H9 (cell line): Measurements from ENCODE around the gene AP4B1. TPM values are rescaled to one million over a fixed set of nuclear protein-coding genes. Genes with fewer than 3 reads are reported as not detected.

ENCODE experiments used
- DNase-seq: peaks from one replicate; pipeline ENCODE4 v3.0.0-alpha.2; 2017
- H2AFZ ChIP-seq: one replicate; pipeline ENCODE4 v1.6.1; 2013; ENCODE audit warnings: mild to moderate bottlenecking, low read length, control low read depth, moderate library complexity
- H2AK5ac ChIP-seq: 2 replicates; pipeline ENCODE4 v1.6.1; 2013; ENCODE audit warnings: low read length, control low read depth, mixed read lengths; ENCODE audit not compliant: insufficient read length
- H2BK120ac ChIP-seq: one replicate; pipeline ENCODE4 v1.6.1; 2013; ENCODE audit warnings: low read depth, mild to moderate bottlenecking, low read length, control low read depth, inconsistent platforms; ENCODE audit not compliant: poor library complexity, severe bottlenecking
- H2BK12ac ChIP-seq: 2 replicates; pipeline ENCODE4 v1.6.1; 2013; ENCODE audit warnings: low read length, control low read depth, mixed read lengths, low read depth; ENCODE audit not compliant: insufficient read length
- H2BK15ac ChIP-seq: 2 replicates; pipeline ENCODE4 v1.6.1; 2013; ENCODE audit warnings: low read depth, low read length, control low read depth
- H2BK20ac ChIP-seq: one replicate; pipeline ENCODE4 v1.6.1; 2013; ENCODE audit warnings: low read depth, mild to moderate bottlenecking, low read length, control low read depth, inconsistent platforms; ENCODE audit not compliant: poor library complexity, severe bottlenecking
- H2BK5ac ChIP-seq: 2 replicates; pipeline ENCODE4 v1.6.1; 2013; ENCODE audit warnings: low read length, control low read depth, mixed read lengths; ENCODE audit not compliant: insufficient read length
- H3K14ac ChIP-seq: 2 replicates; pipeline ENCODE4 v1.6.1; 2013; ENCODE audit warnings: low read length, control low read depth; ENCODE audit not compliant: insufficient read depth
- H3K18ac ChIP-seq: 2 replicates; pipeline ENCODE4 v1.6.1; 2013; ENCODE audit warnings: low read depth, mild to moderate bottlenecking, mixed read lengths, low read length, control low read depth; ENCODE audit not compliant: insufficient read length
- H3K23ac ChIP-seq: 2 replicates; pipeline ENCODE4 v1.6.1; 2013; ENCODE audit warnings: low read length, control low read depth, mixed read lengths, low read depth; ENCODE audit not compliant: insufficient read length
- H3K23me2 ChIP-seq: 2 replicates; pipeline ENCODE4 v1.6.1; 2013; ENCODE audit warnings: low read depth, mild to moderate bottlenecking, mixed read lengths, low read length, control low read depth; ENCODE audit not compliant: insufficient read length, poor library complexity, severe bottlenecking
- H3K27ac ChIP-seq: 2 replicates; pipeline ENCODE4 v1.5.1; 2013; ENCODE audit warnings: low read length, control low read depth, mixed read lengths, low read depth; ENCODE audit not compliant: insufficient read length
- H3K27me3 ChIP-seq: 2 replicates; pipeline ENCODE4 v1.6.1; 2013; ENCODE audit warnings: low read length, control low read depth, inconsistent platforms; ENCODE audit not compliant: insufficient read depth
- H3K4ac ChIP-seq: 2 replicates; pipeline ENCODE4 v1.6.1; 2013; ENCODE audit warnings: low read depth, mild to moderate bottlenecking, control low read depth, inconsistent platforms, low read length, moderate library complexity
- H3K4me1 ChIP-seq: 2 replicates; pipeline ENCODE4 v1.6.1; 2013; ENCODE audit warnings: low read length, control low read depth, inconsistent platforms; ENCODE audit not compliant: insufficient read depth
- H3K4me2 ChIP-seq: 2 replicates; pipeline ENCODE4 v1.6.1; 2013; ENCODE audit warnings: low read length, control low read depth, mixed read lengths; ENCODE audit not compliant: insufficient read length, insufficient read depth
- H3K56ac ChIP-seq: 2 replicates; pipeline ENCODE4 v1.6.1; 2013; ENCODE audit warnings: low read depth, mild to moderate bottlenecking, mixed read lengths, low read length, control low read depth; ENCODE audit not compliant: insufficient read length
- H3K79me1 ChIP-seq: 2 replicates; pipeline ENCODE4 v1.6.1; 2013; ENCODE audit warnings: low read depth, mild to moderate bottlenecking, moderate library complexity, low read length, control low read depth, inconsistent platforms; ENCODE audit not compliant: insufficient read depth, poor library complexity, severe bottlenecking
- H3K79me2 ChIP-seq: 2 replicates; pipeline ENCODE4 v1.6.1; 2013; ENCODE audit warnings: low read length, control low read depth, inconsistent platforms; ENCODE audit not compliant: insufficient read depth
- H3K9ac ChIP-seq: 2 replicates; pipeline ENCODE4 v1.6.1; 2013; ENCODE audit warnings: low read length, control low read depth, mixed read lengths; ENCODE audit not compliant: insufficient read length; ENCODE audit errors: extremely low read depth
- H3K9me3 ChIP-seq: one replicate; pipeline ENCODE4 v1.6.1; 2013; ENCODE audit warnings: low read depth, low read length, inconsistent platforms; ENCODE audit not compliant: control insufficient read depth
- H3T11ph ChIP-seq: one replicate; pipeline ENCODE4 v1.6.1; 2013; ENCODE audit warnings: mild to moderate bottlenecking, low read length, control low read depth, inconsistent platforms
- H4K20me1 ChIP-seq: one replicate; pipeline ENCODE4 v1.6.1; 2013; ENCODE audit not compliant: control insufficient read depth, insufficient read length, insufficient read depth
- H4K5ac ChIP-seq: 2 replicates; pipeline ENCODE4 v1.6.1; 2013; ENCODE audit warnings: low read depth, mild to moderate bottlenecking, mixed read lengths, low read length, control low read depth; ENCODE audit not compliant: insufficient read length
- H4K8ac ChIP-seq: replicated peaks from 2 replicates; pipeline ENCODE4 v1.6.1; 2013; ENCODE audit warnings: low read length, control low read depth, mixed read lengths, low read depth; ENCODE audit not compliant: insufficient read length
- H4K91ac ChIP-seq: 2 replicates; pipeline ENCODE4 v1.6.1; 2013; ENCODE audit warnings: low read depth, mild to moderate bottlenecking, moderate library complexity, mixed read lengths, low read length, control low read depth; ENCODE audit not compliant: insufficient read length
- H3K27ac Mint-ChIP-seq, 3 experiments: 2 replicates in 2 of 3; 3 replicates in 1 of 3; pipeline ENCODE4 v1.8.0; 2020 to 2021; ENCODE audit warnings: mixed read lengths in 3 of 3, mild to moderate bottlenecking in 1 of 3, moderate library complexity in 1 of 3
- H3K27me3 Mint-ChIP-seq: 2 replicates; pipeline ENCODE4 v1.8.0; 2021; ENCODE audit warnings: low read depth, mild to moderate bottlenecking, moderate library complexity, mixed read lengths
- H3K36me3 Mint-ChIP-seq, 3 experiments: 2 replicates in 2 of 3; 3 replicates in 1 of 3; pipeline ENCODE4 v1.8.0; 2020 to 2021; ENCODE audit warnings: low read depth in 3 of 3, mixed read lengths in 3 of 3; ENCODE audit not compliant: insufficient read depth in 1 of 3
- H3K4me1 Mint-ChIP-seq, 2 experiments: 2 replicates each; pipeline ENCODE4 v1.8.0; 2020; ENCODE audit warnings: mixed read lengths in 2 of 2
- H3K4me3 Mint-ChIP-seq, 2 experiments: 2 replicates in 1 of 2; 3 replicates in 1 of 2; pipeline ENCODE4 v1.8.0; 2020 to 2021; ENCODE audit warnings: mild to moderate bottlenecking in 2 of 2, mixed read lengths in 2 of 2, moderate library complexity in 1 of 2
- H3K9me3 Mint-ChIP-seq, 2 experiments: 2 replicates in 1 of 2; 3 replicates in 1 of 2; pipeline ENCODE4 v1.8.0; 2020; ENCODE audit warnings: mild to moderate bottlenecking in 2 of 2, mixed read lengths in 2 of 2, moderate library complexity in 1 of 2
- WGBS: extraction: QIAGEN DNeasy Blood & Tissue Kit; methylation state at CpG from one replicate; pipeline ENCODE4 v1.1.7; 2013; ENCODE audit warnings: missing lambda C conversion rate, low lambda C conversion rate, mixed read lengths; ENCODE audit not compliant: insufficient read length; ENCODE audit errors: extremely low coverage; 5-methylcytosine and 5-hydroxymethylcytosine counted together
- total RNA-seq: library from RNA; stranded (reverse); gene quantifications from 2 replicates; pipeline ENCODE4 v1.2.1, GENCODE V29; 2021
- TF ChIP-seq, protein P1 (sequence below): fragments of 200-600 bp; sonication (generic); conservative IDR thresholded peaks from 3 replicates; pipeline ENCODE4 v1.8.0; 2021; ENCODE audit warnings: antibody characterized with exemption, mild to moderate bottlenecking

AP4B1 gene
- total RNA-seq, 1 experiment from 2014 or later, result 19.3 TPM

DNA sequence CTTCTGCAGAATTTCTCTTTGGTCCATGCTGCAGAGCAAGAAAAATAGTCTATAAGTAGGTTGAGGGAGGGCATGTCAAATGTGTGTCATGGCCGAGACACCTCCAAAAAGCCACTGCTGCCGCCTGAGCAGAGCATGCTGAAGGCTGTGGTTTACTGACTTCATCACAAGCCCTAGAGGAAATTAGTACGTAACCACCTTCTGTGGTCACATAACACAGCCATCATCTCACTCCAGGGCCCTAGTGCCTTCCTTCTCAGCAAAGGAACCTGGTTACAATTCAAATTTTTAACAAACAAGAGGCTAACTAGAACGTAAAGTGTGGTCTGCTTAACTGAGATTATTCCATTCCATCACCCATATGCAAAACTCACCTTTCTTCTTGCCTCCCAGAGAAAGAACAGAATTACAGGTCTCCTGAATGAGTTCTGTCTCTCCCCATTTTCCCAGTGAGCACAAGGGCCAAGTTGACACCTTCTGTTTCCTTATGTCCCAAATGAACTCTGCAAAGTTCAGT, 32.9 kb downstream of the AP4B1 start, which contains the start of gene PTPN22:
Gene PTPN22 (minus strand): TSS at position 116 of the 517 bp plus-strand sequence.
- Histone ChIP-seq H4K5ac (no peak within 1 kb of the TSS), H3K14ac (no peak within 1 kb of the TSS), H3K27me3 (no peaks in the 10 kb centered on the region), H3K23ac (no peak within 1 kb of the TSS), H2BK5ac (no peak within 1 kb of the TSS), H2BK12ac (no peak within 1 kb of the TSS), H3K56ac (no peak within 1 kb of the TSS), H2BK120ac (no peak within 1 kb of the TSS), H3K23me2 (no peaks in the 10 kb centered on the region), H3K18ac (no peak within 1 kb of the TSS), H3K9ac (no peak within 1 kb of the TSS), H4K91ac (no peak within 1 kb of the TSS), H3K4me2 (no peak within 1 kb of the TSS), H2AFZ (no peak within 1 kb of the TSS), H3K4me1 (no peaks in the 10 kb centered on the region), H3K79me2 (no peaks in the 10 kb centered on the region), H4K8ac (no peak within 1 kb of the TSS), H2BK15ac (no peak within 1 kb of the TSS), H3T11ph (no peak within 1 kb of the TSS), H2BK20ac (no peak within 1 kb of the TSS), H3K9me3 (no peaks in the 10 kb centered on the region), H4K20me1 (no peaks in the 10 kb centered on the region), H3K4ac (no peak within 1 kb of the TSS), H2AK5ac (no peak within 1 kb of the TSS), H3K27ac (no peak within 1 kb of the TSS), H3K79me1 (no peaks in the 10 kb centered on the region)
- DNase-seq, result no peak
- Mint-ChIP-seq H3K36me3 (no peaks in the 10 kb centered on the region), H3K4me3 (no peak within 1 kb of the TSS), H3K4me1 (no peaks in the 10 kb centered on the region), H3K27ac (no peak within 1 kb of the TSS), H3K9me3 (no peaks in the 10 kb centered on the region), H3K27me3 (no peaks in the 10 kb centered on the region)
- TF ChIP-seq, protein P1, sequence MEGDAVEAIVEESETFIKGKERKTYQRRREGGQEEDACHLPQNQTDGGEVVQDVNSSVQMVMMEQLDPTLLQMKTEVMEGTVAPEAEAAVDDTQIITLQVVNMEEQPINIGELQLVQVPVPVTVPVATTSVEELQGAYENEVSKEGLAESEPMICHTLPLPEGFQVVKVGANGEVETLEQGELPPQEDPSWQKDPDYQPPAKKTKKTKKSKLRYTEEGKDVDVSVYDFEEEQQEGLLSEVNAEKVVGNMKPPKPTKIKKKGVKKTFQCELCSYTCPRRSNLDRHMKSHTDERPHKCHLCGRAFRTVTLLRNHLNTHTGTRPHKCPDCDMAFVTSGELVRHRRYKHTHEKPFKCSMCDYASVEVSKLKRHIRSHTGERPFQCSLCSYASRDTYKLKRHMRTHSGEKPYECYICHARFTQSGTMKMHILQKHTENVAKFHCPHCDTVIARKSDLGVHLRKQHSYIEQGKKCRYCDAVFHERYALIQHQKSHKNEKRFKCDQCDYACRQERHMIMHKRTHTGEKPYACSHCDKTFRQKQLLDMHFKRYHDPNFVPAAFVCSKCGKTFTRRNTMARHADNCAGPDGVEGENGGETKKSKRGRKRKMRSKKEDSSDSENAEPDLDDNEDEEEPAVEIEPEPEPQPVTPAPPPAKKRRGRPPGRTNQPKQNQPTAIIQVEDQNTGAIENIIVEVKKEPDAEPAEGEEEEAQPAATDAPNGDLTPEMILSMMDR, result no peak
- WGBS, result no CpG with 5 or more reads among the region's 4 CpGs
